AML-193 (cell line): ENCODE measurements around the gene LPP.
A peak's percentile ranks its signal among the peaks of the same experiment; 100 is the strongest.

Experiments
- DNase-seq, 2 experiments: peaks; one replicate each; lab custom pipeline; 2025; lab: John Stamatoyannopoulos, UW

LPP gene

GRCh38 chr3:188832961-188833721 is 679.2 kb downstream of the LPP start:
- DNase-seq: no peak

GRCh38 chr3:188834349-188834748 is 680.4 kb downstream of the LPP start:
- DNase-seq: no peak

GRCh38 chr3:188839187-188839695 is 685.3 kb downstream of the LPP start:
- DNase-seq: no peak

- no peak for DNase-seq
Measured at GRCh38 chr3:188840290-188840689, 686.3 kb downstream of the LPP start.

GRCh38 chr3:188841906-188842305 is 687.9 kb downstream of the LPP start:
- no peak for DNase-seq

GRCh38 chr3:188842639-188843038 is 688.7 kb downstream of the LPP start:
- DNase-seq: peak; percentile 96

GRCh38 chr3:188844096-188844495 is 690.1 kb downstream of the LPP start:
- DNase-seq: no peak

- DNase-seq: no peak
Measured at GRCh38 chr3:188845514-188845913, 691.6 kb downstream of the LPP start.

- no peak for DNase-seq
Measured at GRCh38 chr3:188848947-188849346, 695.0 kb downstream of the LPP start.

- DNase-seq: no peak
Measured at GRCh38 chr3:188853856-188854771, 700.2 kb downstream of the LPP start.

- no peak for DNase-seq
Measured at GRCh38 chr3:188854772-188855149, 700.8 kb downstream of the LPP start.

- DNase-seq: no peak
Measured at GRCh38 chr3:188855675-188856074, 701.7 kb downstream of the LPP start.

GRCh38 chr3:188860147-188860546 is 706.2 kb downstream of the LPP start:
- no peak for DNase-seq

- DNase-seq: no peak
Measured at GRCh38 chr3:188861842-188862744, 708.1 kb downstream of the LPP start.

GRCh38 chr3:188863999-188864406 is 710.0 kb downstream of the LPP start:
- DNase-seq: no peak

GRCh38 chr3:188867691-188868265 is 713.8 kb downstream of the LPP start:
- DNase-seq: no peak

GRCh38 chr3:188868803-188869202 is 714.8 kb downstream of the LPP start:
- DNase-seq: no peak

- DNase-seq: no peak
Measured at GRCh38 chr3:188869628-188870027, 715.7 kb downstream of the LPP start.

- no peak for DNase-seq
Measured at GRCh38 chr3:188870431-188870830, 716.5 kb downstream of the LPP start.

GRCh38 chr3:188874576-188874975 is 720.6 kb downstream of the LPP start:
- no peak for DNase-seq

GRCh38 chr3:188875413-188875812 is 721.5 kb downstream of the LPP start:
- no peak for DNase-seq

- no peak for DNase-seq
Measured at GRCh38 chr3:188876370-188876769, 722.4 kb downstream of the LPP start.
